Caco-2 (cell line): ENCODE results near the gene KRTAP16-1. TPM values are rescaled to one million over a fixed set of nuclear protein-coding genes. Genes with fewer than 3 reads are reported as not detected.

ENCODE experiments used
- BruUV-seq: library from RNA; stranded (reverse); fragments of 400-500 nt; replicated peaks from 2 replicates; lab custom pipeline; 2021; lab: Mats Ljungman, UMichigan
- CTCF ChIA-PET: fragments of 300-600 bp; sonication (Branson Sonifier 250); formaldehyde crosslinking; loops from one replicate; lab custom pipeline; 2022; ENCODE audit warnings: antibody characterized with exemption; lab: Charles Lee
- POLR2A ChIA-PET: fragments of 300-600 bp; sonication (Branson Sonifier 250); formaldehyde crosslinking; loops from one replicate; lab custom pipeline; 2022; ENCODE audit warnings: antibody characterized with exemption; lab: Charles Lee
- DNase-seq, 2 experiments: peaks; one replicate each; pipeline versions ENCODE4 v3.0.0 to v3.0.0-alpha.2; 2020 to 2022
- H3K27me3 ChIP-seq: replicated peaks from 2 replicates; pipeline ENCODE4 v1.6.0; 2011; ENCODE audit warnings: low read length; ENCODE audit not compliant: control insufficient read depth, insufficient read depth
- H3K36me3 ChIP-seq: 2 replicates; pipeline ENCODE4 v1.5.1; 2011; ENCODE audit warnings: low read length; ENCODE audit not compliant: control insufficient read depth, insufficient read depth
- H3K4me1 ChIP-seq: fragments of 250-450 bp; sonication (Bioruptor Pico); 2 replicates; pipeline ENCODE4 v1.5.1; 2020; ENCODE audit warnings: mild to moderate bottlenecking
- H3K4me3 ChIP-seq: 2 replicates; pipeline ENCODE4 v1.5.1; 2011; ENCODE audit warnings: low read depth, mild to moderate bottlenecking, control low read depth, low read length
- H3K9me3 ChIP-seq: fragments of 250-450 bp; sonication (Bioruptor Pico); 2 replicates; pipeline ENCODE4 v1.5.1; 2020; ENCODE audit warnings: mild to moderate bottlenecking, moderate library complexity
- H3K27ac Mint-ChIP-seq: one replicate; pipeline ENCODE4 v1.8.0; 2022; ENCODE audit warnings: mixed read lengths; ENCODE audit not compliant: unreplicated experiment
- H3K27me3 Mint-ChIP-seq: one replicate; pipeline ENCODE4 v1.8.0; 2022; ENCODE audit warnings: mixed read lengths; ENCODE audit not compliant: insufficient read depth, unreplicated experiment
- H3K36me3 Mint-ChIP-seq: one replicate; pipeline ENCODE4 v1.8.0; 2022; ENCODE audit warnings: mild to moderate bottlenecking, mixed read lengths; ENCODE audit not compliant: insufficient read depth, unreplicated experiment
- H3K4me1 Mint-ChIP-seq: one replicate; pipeline ENCODE4 v1.8.0; 2022; ENCODE audit warnings: low read depth, mixed read lengths; ENCODE audit not compliant: unreplicated experiment
- H3K4me3 Mint-ChIP-seq: one replicate; pipeline ENCODE4 v1.8.0; 2022; ENCODE audit warnings: mild to moderate bottlenecking, moderate library complexity, mixed read lengths; ENCODE audit not compliant: unreplicated experiment
- H3K9me3 Mint-ChIP-seq: one replicate; pipeline ENCODE4 v1.8.0; 2022; ENCODE audit warnings: mixed read lengths; ENCODE audit not compliant: unreplicated experiment
- CTCF ChIP-seq, 2 experiments: fragments of 200-600 bp in 1 of 2; IDR thresholded peaks; 1 replicate in 1 of 2; 2 replicates in 1 of 2; pipeline versions ENCODE4 v1.5.1 to v1.8.0; 2011 to 2022; ENCODE audit warnings: antibody characterized with exemption in 1 of 2, control low read depth in 1 of 2, inconsistent platforms in 1 of 2, low read depth in 1 of 2, low read length in 1 of 2, mild to moderate bottlenecking in 1 of 2, moderate library complexity in 1 of 2; ENCODE audit not compliant: insufficient read depth in 1 of 2, severe bottlenecking in 1 of 2, unreplicated experiment in 1 of 2
- intact Hi-C: fragments of 100-400 bp; cut with micrococcal nuclease; formaldehyde crosslinking; loops from one replicate; pipeline ENCODE4 v1.10.0; 2022; ENCODE audit not compliant: unreplicated experiment
- total RNA-seq: library from RNA; stranded (reverse); gene quantifications from 2 replicates; pipeline ENCODE4 v1.2.3, GENCODE V29; 2022

Gene KRTAP16-1
- total RNA-seq, 1 experiment from 2014 or later: not detected

- TF ChIP-seq CTCF (IDR thresholded peaks at IDR 0.05; ENCODE audit: insufficient read depth in 1 of 2, low read depth in 1 of 2, low read length in 1 of 2, severe bottlenecking in 1 of 2, unreplicated experiment in 1 of 2): no peak
- Mint-ChIP-seq H3K9me3 (no peaks in the 10 kb centered on the region), H3K27me3 (no peaks in the 10 kb centered on the region), H3K36me3 (no peaks in the 10 kb centered on the region), H3K4me1 (no peaks in the 10 kb centered on the region), H3K27ac (no peak overlapping the region), H3K4me3 (no peak overlapping the region)
- Histone ChIP-seq H3K4me3 (no peak overlapping the region), H3K4me1 (no peaks in the 10 kb centered on the region), H3K9me3 (no peaks in the 10 kb centered on the region), H3K36me3 (no peaks in the 10 kb centered on the region), H3K27me3 (no peaks in the 10 kb centered on the region)
- no TSS peak for BruUV-seq
- DNase-seq: no peak
- ChIA-PET CTCF (no interaction called here), POLR2A (no interaction called here)
- intact Hi-C loops: no loop called here
Measured at GRCh38 chr17:41298458-41299135, 10.5 kb downstream of the KRTAP16-1 start.

GRCh38 chr17:41296846-41297245, 12.3 kb downstream of the KRTAP16-1 start:
- CTCF ChIA-PET: no interaction called here
- Mint-ChIP-seq H3K27me3 (no peaks in the 10 kb centered on the region), H3K27ac (no peak overlapping the region), H3K4me1 (no peaks in the 10 kb centered on the region), H3K9me3 (no peaks in the 10 kb centered on the region), H3K4me3 (no peak overlapping the region), H3K36me3 (no peaks in the 10 kb centered on the region)
- TF ChIP-seq CTCF (IDR thresholded peaks at IDR 0.05; ENCODE audit: insufficient read depth in 1 of 2, low read depth in 1 of 2, low read length in 1 of 2, severe bottlenecking in 1 of 2, unreplicated experiment in 1 of 2): no peak
- intact Hi-C loops: no loop called here
- BruUV-seq: no TSS peak
- no peaks in the 10 kb centered on the region for H3K27me3 ChIP-seq
- H3K36me3 ChIP-seq: no peaks in the 10 kb centered on the region
- no peak for DNase-seq
- H3K4me3 ChIP-seq: no peak overlapping the region
- POLR2A ChIA-PET: no interaction called here
- H3K9me3 ChIP-seq: no peaks in the 10 kb centered on the region
- H3K4me1 ChIP-seq: no peaks in the 10 kb centered on the region

GRCh38 chr17:41294016-41294415, 15.1 kb downstream of the KRTAP16-1 start:
- ChIA-PET POLR2A (no interaction called here), CTCF (no interaction called here)
- H3K9me3 Mint-ChIP-seq: no peaks in the 10 kb centered on the region
- Histone ChIP-seq H3K36me3 (no peaks in the 10 kb centered on the region), H3K27me3 (no peaks in the 10 kb centered on the region), H3K4me1 (no peaks in the 10 kb centered on the region), H3K4me3 (no peak overlapping the region), H3K9me3 (no peaks in the 10 kb centered on the region)
- no peak for TF ChIP-seq CTCF (IDR thresholded peaks at IDR 0.05; ENCODE audit: insufficient read depth in 1 of 2, low read depth in 1 of 2, low read length in 1 of 2, severe bottlenecking in 1 of 2, unreplicated experiment in 1 of 2)
- BruUV-seq: no TSS peak
- H3K27me3 Mint-ChIP-seq: no peaks in the 10 kb centered on the region
- no peak for DNase-seq
- no peak overlapping the region for H3K4me3 Mint-ChIP-seq
- intact Hi-C loops: no loop called here
- no peaks in the 10 kb centered on the region for H3K4me1 Mint-ChIP-seq
- H3K27ac Mint-ChIP-seq: no peak overlapping the region
- no peaks in the 10 kb centered on the region for H3K36me3 Mint-ChIP-seq
